H1 (cell line): ENCODE data around the gene SIK1. TPM values are rescaled to one million over a fixed set of nuclear protein-coding genes. Genes with fewer than 3 reads are reported as not detected.
"Not testable (repeated sequence)": the region's sequence is repeated elsewhere in the genome, so short reads cannot be mapped to it uniquely, and the experiment has no call there.

Experiments
- CTCF ChIA-PET: fragments of 300-600 bp; sonication (Branson Sonifier 250); formaldehyde crosslinking; loops from one replicate; lab custom pipeline; 2021; ENCODE audit not compliant: partially characterized antibody; lab: Charles Lee
- POLR2A ChIA-PET: fragments of 300-600 bp; sonication (Branson Sonifier 250); formaldehyde crosslinking; loops from one replicate; lab custom pipeline; 2021; ENCODE audit warnings: inconsistent platforms; ENCODE audit not compliant: partially characterized antibody; lab: Charles Lee
- DNase-seq, 2 experiments: peaks; one replicate each; pipeline versions ENCODE4 v3.0.0 to v3.0.0-alpha.2; 2010 to 2022; ENCODE audit warnings: low spot score in 2 of 2, low read depth in 1 of 2, mixed read lengths in 1 of 2
- FAIRE-seq: peaks from 2 replicates; lab custom pipeline; 2011; peaks lifted over from hg19 to GRCh38; lab: Jason Lieb, UNC
- H2AFZ ChIP-seq: 2 replicates; pipeline ENCODE4 v1.8.1; 2012; ENCODE audit warnings: low read length, inconsistent platforms
- H2AK5ac ChIP-seq: 2 replicates; pipeline ENCODE4 v1.6.1; 2013; ENCODE audit warnings: low read depth, low read length
- H2BK120ac ChIP-seq: replicated peaks from 2 replicates; pipeline ENCODE3; 2013; ENCODE audit warnings: low read depth, low read length, inconsistent platforms
- H2BK12ac ChIP-seq: 2 replicates; pipeline ENCODE4 v1.6.1; 2013; ENCODE audit warnings: low read depth, low read length
- H2BK15ac ChIP-seq: 2 replicates; pipeline ENCODE4 v1.6.1; 2013; ENCODE audit warnings: low read length
- H2BK20ac ChIP-seq: 2 replicates; pipeline ENCODE4 v1.6.1; 2013; ENCODE audit warnings: low read length
- H2BK5ac ChIP-seq: 2 replicates; pipeline ENCODE4 v1.6.1; 2013; ENCODE audit warnings: low read depth, low read length
- H3K14ac ChIP-seq: 2 replicates; pipeline ENCODE4 v1.6.1; 2013; ENCODE audit warnings: inconsistent platforms; ENCODE audit not compliant: insufficient read length
- H3K18ac ChIP-seq: 2 replicates; pipeline ENCODE4 v1.6.1; 2013; ENCODE audit warnings: low read length; ENCODE audit errors: extremely low read depth
- H3K23ac ChIP-seq: 2 replicates; pipeline ENCODE4 v1.6.1; 2013; ENCODE audit warnings: inconsistent platforms; ENCODE audit not compliant: insufficient read length
- H3K23me2 ChIP-seq: 2 replicates; pipeline ENCODE4 v1.6.1; 2013; ENCODE audit warnings: low read depth, low read length
- H3K27ac ChIP-seq: 2 replicates; pipeline ENCODE4 v1.6.1; 2011; ENCODE audit warnings: low read depth, low read length, inconsistent platforms
- H3K27me3 ChIP-seq, 4 experiments: replicated peaks in 1 of 4; 1 replicate in 1 of 4; 2 replicates in 3 of 4; pipeline versions ENCODE4 v1.6.1 to v1.8.1; 2011 to 2013; ENCODE audit warnings: low read length in 3 of 4, mild to moderate bottlenecking in 3 of 4, inconsistent platforms in 2 of 4, mixed read lengths in 2 of 4, moderate library complexity in 1 of 4; ENCODE audit not compliant: control insufficient read depth in 3 of 4, insufficient read depth in 3 of 4; ENCODE audit errors: extremely low read depth in 1 of 4
- H3K36me3 ChIP-seq, 4 experiments: 2 replicates each; pipeline versions ENCODE4 v1.6.1 to v1.8.1; 2011 to 2013; ENCODE audit warnings: mild to moderate bottlenecking in 4 of 4, low read length in 3 of 4, moderate library complexity in 2 of 4, control low read depth in 1 of 4, inconsistent platforms in 1 of 4; ENCODE audit not compliant: insufficient read depth in 4 of 4, control insufficient read depth in 2 of 4
- H3K4ac ChIP-seq: replicated peaks from 2 replicates; pipeline ENCODE3; 2013; ENCODE audit warnings: low read length, low read depth, mixed read lengths, inconsistent platforms; ENCODE audit not compliant: insufficient read length
- H3K4me1 ChIP-seq, 4 experiments: replicated peaks in 1 of 4; 1 replicate in 1 of 4; 2 replicates in 3 of 4; pipeline versions ENCODE4 v1.6.1 to v1.8.1; 2011 to 2013; ENCODE audit warnings: low read length in 3 of 4, inconsistent platforms in 2 of 4, mixed read lengths in 1 of 4; ENCODE audit not compliant: insufficient read depth in 4 of 4, control insufficient read depth in 3 of 4
- H3K4me2 ChIP-seq, 2 experiments: 2 replicates each; pipeline versions ENCODE4 v1.6.1 to v1.8.1; 2011 to 2013; ENCODE audit warnings: low read depth in 2 of 2, low read length in 2 of 2, control low read depth in 1 of 2, inconsistent platforms in 1 of 2, mild to moderate bottlenecking in 1 of 2; ENCODE audit not compliant: insufficient read depth in 1 of 2
- H3K4me3 ChIP-seq, 4 experiments: fragments of 200-600, 300-600 bp in 1 of 4; sonication (generic), shearing (Covaris generic), sonication (Bioruptor Twin) in 1 of 4; 2 replicates each; pipeline versions ENCODE4 v1.5.1 to v1.8.1; 2011 to 2016; ENCODE audit warnings: low read length in 4 of 4, low read depth in 3 of 4, control low read depth in 2 of 4, inconsistent platforms in 2 of 4, mild to moderate bottlenecking in 2 of 4, mixed read lengths in 1 of 4, moderate library complexity in 1 of 4; ENCODE audit not compliant: insufficient read depth in 2 of 4; ENCODE audit errors: extremely low read depth in 1 of 4
- H3K56ac ChIP-seq: replicated peaks from 2 replicates; pipeline ENCODE3; 2013; ENCODE audit warnings: low read depth, mild to moderate bottlenecking, mixed read lengths, low read length, inconsistent platforms; ENCODE audit not compliant: insufficient read length
- H3K79me1 ChIP-seq: 2 replicates; pipeline ENCODE4 v1.6.1; 2013; ENCODE audit warnings: low read depth, low read length, control low read depth
- H3K79me2 ChIP-seq, 2 experiments: 2 replicates each; pipeline versions ENCODE4 v1.6.1 to v1.8.1; 2012 to 2013; ENCODE audit warnings: low read length in 2 of 2, mild to moderate bottlenecking in 2 of 2, inconsistent platforms in 1 of 2; ENCODE audit not compliant: insufficient read depth in 2 of 2, control insufficient read depth in 1 of 2
- H3K9ac ChIP-seq, 4 experiments: replicated peaks in 1 of 4; 1 replicate in 1 of 4; 2 replicates in 3 of 4; pipeline versions ENCODE4 v1.6.1 to v1.8.1; 2011 to 2013; ENCODE audit warnings: low read depth in 3 of 4, low read length in 3 of 4, control low read depth in 2 of 4, mild to moderate bottlenecking in 2 of 4, moderate library complexity in 2 of 4, inconsistent platforms in 1 of 4; ENCODE audit errors: extremely low read depth in 1 of 4
- H3K9me3 ChIP-seq, 2 experiments: 2 replicates each; pipeline versions ENCODE4 v1.6.1 to v1.8.1; 2012 to 2013; ENCODE audit warnings: mild to moderate bottlenecking in 2 of 2, moderate library complexity in 2 of 2, control low read depth in 1 of 2, inconsistent platforms in 1 of 2, low read depth in 1 of 2, low read length in 1 of 2, mixed read lengths in 1 of 2; ENCODE audit not compliant: insufficient read depth in 2 of 2
- H4K20me1 ChIP-seq, 2 experiments: replicated peaks in 1 of 2; 2 replicates each; pipeline versions ENCODE3 to v1.8.1; 2011 to 2013; ENCODE audit warnings: inconsistent platforms in 2 of 2, low read length in 2 of 2, mild to moderate bottlenecking in 1 of 2; ENCODE audit not compliant: insufficient read depth in 2 of 2, control insufficient read depth in 1 of 2
- H4K5ac ChIP-seq: 2 replicates; pipeline ENCODE4 v1.6.1; 2013; ENCODE audit warnings: low read length, low read depth, mixed read lengths, inconsistent platforms; ENCODE audit not compliant: insufficient read length
- H4K8ac ChIP-seq: 2 replicates; pipeline ENCODE4 v1.8.0; 2013; ENCODE audit warnings: mild to moderate bottlenecking, moderate library complexity, low read length, inconsistent platforms; ENCODE audit not compliant: insufficient read depth; ENCODE audit errors: extremely low read depth
- H4K91ac ChIP-seq: replicated peaks from 2 replicates; pipeline ENCODE3; 2013; ENCODE audit warnings: low read length, mixed read lengths, inconsistent platforms; ENCODE audit not compliant: insufficient read length
- WGBS, 2 experiments: shearing (Covaris generic) in 1 of 2; methylation state at CpG; one replicate each; pipeline versions ENCODE4 v1.1.6 to v1.1.7; 2013 to 2015; ENCODE audit warnings: low lambda C conversion rate in 2 of 2, mixed read lengths in 2 of 2, inconsistent platforms in 1 of 2, low coverage in 1 of 2, missing lambda C conversion rate in 1 of 2; ENCODE audit not compliant: insufficient replicate concordance in 2 of 2, insufficient coverage in 1 of 2, insufficient read length in 1 of 2; ENCODE audit errors: extremely low coverage in 1 of 2, missing lambda C conversion rate in 1 of 2; 5-methylcytosine and 5-hydroxymethylcytosine counted together
- polyA plus RNA-seq, 7 experiments: library from polyadenylated mRNA; depleted of rRNA in 3 of 7; stranded (reverse) in 5 of 7; unstranded in 2 of 7; fragments of >200 nt in 5 of 7; fragments of 200-250 nt in 2 of 7; gene quantifications; 1 replicate in 5 of 7; 2 replicates in 1 of 7; 4 replicates in 1 of 7; pipeline versions ENCODE4 v1.2.1 to v1.2.3, GENCODE V29; 2011 to 2013; ENCODE audit warnings: missing spikeins in 2 of 7, mixed read lengths in 2 of 7
- total RNA-seq: library from RNA; stranded (reverse); fragmentation: NEBNext Ultra II Directional; extraction: Animal tissue kit (Norgen Biotek cat#: 25700); gene quantifications from 2 replicates; pipeline ENCODE4 v1.2.1, GENCODE V29; 2021

SIK1 gene
- total and polyA plus RNA-seq, 2 of the 8 experiments (the other 6 are each of a cell fraction or from before 2014, with no cell fraction given), result 1.5 to 6.7 TPM

DNA sequence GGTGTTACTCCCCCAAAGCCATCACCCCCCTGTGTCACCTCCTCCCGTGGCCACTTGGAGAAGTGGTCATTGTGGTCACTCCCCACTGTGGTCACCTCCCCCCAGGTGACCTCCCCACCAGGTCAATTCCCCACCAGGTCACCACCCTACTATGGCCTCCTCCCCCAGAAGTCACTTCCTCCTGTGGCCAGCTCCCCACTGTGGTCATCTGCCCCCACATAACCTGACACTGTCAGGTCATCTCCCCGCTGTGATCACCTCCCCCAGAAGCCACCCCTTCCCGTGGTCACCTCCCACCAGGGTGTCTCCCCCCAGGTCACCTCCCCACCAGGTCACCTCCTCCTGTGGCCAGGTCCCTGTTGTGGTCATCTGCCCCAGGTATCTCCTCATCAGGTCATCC is 28.9 kb downstream of the SIK1 start:
- H2BK20ac ChIP-seq, DNase-seq, H2BK12ac ChIP-seq, H3K36me3 ChIP-seq, POLR2A ChIA-PET, H3K9me3 ChIP-seq, H3K9ac ChIP-seq, H2BK5ac ChIP-seq, FAIRE-seq, H3K4me1 ChIP-seq, H3K23ac ChIP-seq, H2AK5ac ChIP-seq, H3K4me2 ChIP-seq, H3K79me2 ChIP-seq, H3K14ac ChIP-seq, H2BK120ac ChIP-seq, H3K23me2 ChIP-seq, H4K91ac ChIP-seq, H3K4ac ChIP-seq, H4K5ac ChIP-seq, H3K18ac ChIP-seq, H2BK15ac ChIP-seq, H4K20me1 ChIP-seq, H3K27ac ChIP-seq, H4K8ac ChIP-seq, H2AFZ ChIP-seq, CTCF ChIA-PET, H3K27me3 ChIP-seq, H3K79me1 ChIP-seq, H3K56ac ChIP-seq, H3K4me3 ChIP-seq: not testable (repeated sequence)
- WGBS, 2 experiments, result no CpG with 5 or more reads among the region's 3 CpGs

DNA sequence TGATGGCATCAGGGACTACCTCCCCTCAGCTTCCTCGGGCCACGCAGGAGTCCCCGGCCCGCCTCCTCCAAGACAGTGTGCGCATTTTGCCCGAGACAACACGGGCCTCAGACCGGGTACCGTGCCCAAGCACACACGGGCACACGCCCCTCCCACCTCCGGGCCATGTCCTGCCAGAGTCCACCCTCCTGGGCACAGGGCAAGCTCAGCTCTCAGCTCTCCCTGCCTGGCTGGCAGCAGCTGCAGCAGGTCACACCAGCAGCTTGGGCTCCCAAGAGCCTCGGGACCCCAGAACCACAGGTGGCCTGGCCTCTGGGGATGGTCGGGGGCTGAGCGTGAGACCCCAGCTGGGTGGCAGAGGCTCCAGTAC is 29.5 kb downstream of the SIK1 start:
- not testable (repeated sequence) for H3K23ac ChIP-seq

More for the DNA sequence above, 29.5 kb downstream of the SIK1 start:
- H3K36me3 ChIP-seq, H2BK5ac ChIP-seq, H4K91ac ChIP-seq, H3K79me2 ChIP-seq, H3K18ac ChIP-seq, H3K79me1 ChIP-seq, H3K9me3 ChIP-seq, H3K14ac ChIP-seq, H3K23me2 ChIP-seq, H2BK12ac ChIP-seq, H2AK5ac ChIP-seq, H2AFZ ChIP-seq, DNase-seq, H3K4me1 ChIP-seq, CTCF ChIA-PET, H3K56ac ChIP-seq, H4K8ac ChIP-seq, H3K4me3 ChIP-seq, H2BK120ac ChIP-seq, H4K20me1 ChIP-seq, H4K5ac ChIP-seq, H3K4me2 ChIP-seq, H2BK20ac ChIP-seq, H3K27me3 ChIP-seq, H2BK15ac ChIP-seq, H3K27ac ChIP-seq, FAIRE-seq, H3K9ac ChIP-seq, POLR2A ChIA-PET, H3K4ac ChIP-seq: not testable (repeated sequence)
- WGBS, 2 experiments, result no CpG with 5 or more reads among the region's 15 CpGs
